Esophagus squamous epithelium (tissue), 5 donors: Measurements from ENCODE around the gene FAM131B. TPM values are rescaled to one million over a fixed set of nuclear protein-coding genes. Genes with fewer than 3 reads are reported as not detected.

Experiments
- DNase-seq: peaks from one replicate; lab custom pipeline; 2025; lab: John Stamatoyannopoulos, UW
- H3K27ac ChIP-seq, 4 donors: fragments of 200-600 bp; sonication (generic); one replicate each; pipeline ENCODE4 v1.5.1; 2016 to 2019; ENCODE audit warnings: mild to moderate bottlenecking in 1 of 4
- H3K27me3 ChIP-seq, 4 donors: fragments of 200-600 bp; sonication (generic); 1 replicate in 3 of 4; 2 replicates in 1 of 4; pipeline versions ENCODE4 v1.5.1 to v1.6.0; 2017 to 2021; ENCODE audit warnings: antibody characterized with exemption in 1 of 4
- H3K36me3 ChIP-seq, 3 donors: fragments of 200-600 bp; sonication (generic); one replicate each; pipeline ENCODE4 v1.5.1; 2016 to 2019
- H3K4me1 ChIP-seq, 3 donors: fragments of 200-600 bp; sonication (generic); one replicate each; pipeline ENCODE4 v1.5.1; 2017 to 2019
- H3K4me3 ChIP-seq, 4 donors: fragments of 200-600 bp; sonication (generic); 1 replicate in 3 of 4; 2 replicates in 1 of 4; pipeline ENCODE4 v1.5.1; 2016 to 2019; ENCODE audit warnings: mild to moderate bottlenecking in 2 of 4, moderate library complexity in 1 of 4
- H3K9me3 ChIP-seq, 3 donors: fragments of 200-600 bp; sonication (generic); one replicate each; pipeline ENCODE4 v1.5.1; 2016 to 2019
- POLR2A ChIP-seq, 4 donors: fragments of 450-650 bp; IDR thresholded peaks; one replicate each; pipeline ENCODE4 v1.6.1; 2017; ENCODE audit warnings: antibody characterized with exemption in 4 of 4, mild to moderate bottlenecking in 4 of 4, moderate library complexity in 3 of 4
- WGBS, 2 donors: methylation state at CpG; one replicate each; pipeline ENCODE4 v1.1.5; 2018; 5-methylcytosine and 5-hydroxymethylcytosine counted together
- intact Hi-C: fragments of 100-400 bp; cut with DNase I; formaldehyde crosslinking; loops from one replicate; pipeline ENCODE4 v1.15.0; 2022
- total RNA-seq, 4 donors: library from RNA; depleted of rRNA; stranded (reverse); fragments of >200 nt; gene quantifications; one replicate each; pipeline ENCODE4 v1.1.0, GENCODE V29; 2016
- TF ChIP-seq, protein P1 (sequence below), 6 experiments: fragments of 450-650 bp in 4 of 6; fragments of 200-600 bp in 2 of 6; sonication (generic) in 2 of 6; IDR thresholded peaks; one replicate each; pipeline ENCODE4 v1.5.1; 2016 to 2019; ENCODE audit warnings: antibody characterized with exemption in 6 of 6, mild to moderate bottlenecking in 4 of 6, moderate library complexity in 4 of 6
- donor health status: DM: yes; HTN: yes; CAD: no.

The FAM131B gene
- total RNA-seq, 4 donors from 2014 or later: 0.09 to 0.76 (median 0.46) TPM

DNA sequence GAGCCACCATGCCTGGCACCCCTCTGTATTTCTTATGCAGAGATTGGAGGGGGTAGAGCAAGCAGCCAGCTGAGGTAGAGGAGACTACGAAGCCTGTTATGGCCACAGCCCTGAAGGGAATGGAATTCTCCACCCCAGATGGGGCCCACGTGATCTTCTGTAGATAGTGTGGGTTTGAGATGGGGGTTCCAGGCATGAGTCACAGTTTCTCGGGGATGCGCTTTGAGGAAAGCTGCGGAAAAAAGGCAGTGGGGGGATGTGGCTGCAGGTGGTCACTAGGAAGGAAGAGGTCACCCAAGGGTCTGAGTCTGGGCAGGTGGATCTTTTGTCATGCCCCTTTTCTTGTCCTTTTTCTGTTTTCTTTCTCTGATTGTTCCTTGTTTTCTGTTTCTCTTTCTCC lies 11.5 kb downstream of the FAM131B start:
- WGBS, 2 donors: 62 to 68% methylated on average over 5 of the region's 5 CpGs
- no peak for DNase-seq
- Histone ChIP-seq H3K9me3 (no peaks in the 10 kb centered on the region), H3K4me3 (no peak overlapping the region), H3K36me3 (no peaks in the 10 kb centered on the region), H3K4me1 (no peaks in the 10 kb centered on the region), H3K27me3 (peaks cover 0 to 9% (median 0%) of the 10 kb centered on the region in 4 donors), H3K27ac (no peak overlapping the region)
- no peak for TF ChIP-seq POLR2A (IDR thresholded peaks at IDR 0.05)
- TF ChIP-seq, protein P1, sequence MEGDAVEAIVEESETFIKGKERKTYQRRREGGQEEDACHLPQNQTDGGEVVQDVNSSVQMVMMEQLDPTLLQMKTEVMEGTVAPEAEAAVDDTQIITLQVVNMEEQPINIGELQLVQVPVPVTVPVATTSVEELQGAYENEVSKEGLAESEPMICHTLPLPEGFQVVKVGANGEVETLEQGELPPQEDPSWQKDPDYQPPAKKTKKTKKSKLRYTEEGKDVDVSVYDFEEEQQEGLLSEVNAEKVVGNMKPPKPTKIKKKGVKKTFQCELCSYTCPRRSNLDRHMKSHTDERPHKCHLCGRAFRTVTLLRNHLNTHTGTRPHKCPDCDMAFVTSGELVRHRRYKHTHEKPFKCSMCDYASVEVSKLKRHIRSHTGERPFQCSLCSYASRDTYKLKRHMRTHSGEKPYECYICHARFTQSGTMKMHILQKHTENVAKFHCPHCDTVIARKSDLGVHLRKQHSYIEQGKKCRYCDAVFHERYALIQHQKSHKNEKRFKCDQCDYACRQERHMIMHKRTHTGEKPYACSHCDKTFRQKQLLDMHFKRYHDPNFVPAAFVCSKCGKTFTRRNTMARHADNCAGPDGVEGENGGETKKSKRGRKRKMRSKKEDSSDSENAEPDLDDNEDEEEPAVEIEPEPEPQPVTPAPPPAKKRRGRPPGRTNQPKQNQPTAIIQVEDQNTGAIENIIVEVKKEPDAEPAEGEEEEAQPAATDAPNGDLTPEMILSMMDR (IDR thresholded peaks at IDR 0.05): no peak
- intact Hi-C loops: no loop called here

DNA sequence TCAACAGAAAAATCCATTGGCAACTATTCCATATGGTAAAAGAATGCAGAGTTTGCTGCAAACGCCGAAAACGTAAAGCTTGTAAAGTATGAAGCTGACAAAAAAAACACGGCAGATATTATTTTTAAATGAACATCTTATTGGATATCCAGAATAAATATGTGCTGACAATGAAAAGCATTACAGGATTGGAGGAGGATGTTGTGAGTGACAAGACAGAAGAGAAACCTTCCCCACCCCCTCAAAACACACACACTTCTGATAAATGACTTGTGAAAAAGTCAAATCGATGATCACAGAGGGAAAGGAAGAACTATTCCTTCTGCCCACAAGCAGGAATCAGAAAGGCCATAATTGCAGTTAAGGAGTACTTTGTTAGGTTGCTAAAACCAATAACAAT lies 14.6 kb downstream of the FAM131B start:
- WGBS, 2 donors: 60 to 75% methylated on average over 5 of the region's 5 CpGs
- TF ChIP-seq, protein P1 (IDR thresholded peaks at IDR 0.05): no peak
- TF ChIP-seq POLR2A (IDR thresholded peaks at IDR 0.05): no peak
- intact Hi-C loops: no loop called here
- Histone ChIP-seq H3K27me3 (peaks cover 0 to 31% (median 0%) of the 10 kb centered on the region in 4 donors), H3K4me1 (peaks cover 0 to 10% (median 0%) of the 10 kb centered on the region in 3 donors), H3K36me3 (no peaks in the 10 kb centered on the region), H3K9me3 (no peaks in the 10 kb centered on the region), H3K27ac (no peak overlapping the region), H3K4me3 (no peak overlapping the region)
- no peak for DNase-seq

GRCh38 chr7:143346018-143346417 lies 16.5 kb downstream of the FAM131B start:
- intact Hi-C loops: no loop called here

GRCh38 chr7:143345428-143345900 lies 17.0 kb downstream of the FAM131B start:
- H3K36me3 ChIP-seq: no peaks in the 10 kb centered on the region
- TF ChIP-seq, protein P1 (IDR thresholded peaks at IDR 0.05): peak; percentile 49 to 71 (median 56)
- TF ChIP-seq POLR2A (IDR thresholded peaks at IDR 0.05): no peak
- peaks cover 0 to 10% (median 0%) of the 10 kb centered on the region in 3 donors for H3K4me1 ChIP-seq
- intact Hi-C loops: no loop called here
- no peak for DNase-seq
- peaks cover 0 to 37% (median 0%) of the 10 kb centered on the region in 4 donors for H3K27me3 ChIP-seq
- H3K27ac ChIP-seq: peak overlapping the region in 2 of 4 donors; percentile 4 to 38
- H3K9me3 ChIP-seq: no peaks in the 10 kb centered on the region
- 11 to 13% methylated on average over 6 to 10 of the region's 35 CpGs for WGBS, 2 donors
- peak overlapping the region; percentile 15 to 58 (median 30) for H3K4me3 ChIP-seq

More at GRCh38 chr7:143346018-143346417, 16.5 kb downstream of the FAM131B start:
- no peak for TF ChIP-seq POLR2A (IDR thresholded peaks at IDR 0.05)
- TF ChIP-seq, protein P1 (IDR thresholded peaks at IDR 0.05): no peak
- H3K4me3 ChIP-seq: no peak overlapping the region
- DNase-seq: no peak
- WGBS, 2 donors: 100% methylated on average over 1 to 2 of the region's 4 CpGs
- peaks cover 0 to 10% (median 0%) of the 10 kb centered on the region in 3 donors for H3K4me1 ChIP-seq
- no peak overlapping the region for H3K27ac ChIP-seq
- H3K27me3 ChIP-seq: peaks cover 0 to 37% (median 0%) of the 10 kb centered on the region in 4 donors
- H3K9me3 ChIP-seq: no peaks in the 10 kb centered on the region
- H3K36me3 ChIP-seq: no peaks in the 10 kb centered on the region

- H3K36me3 ChIP-seq: no peaks in the 10 kb centered on the region
Measured at GRCh38 chr7:143343596-143343995, 18.9 kb downstream of the FAM131B start.

More at GRCh38 chr7:143343596-143343995, 18.9 kb downstream of the FAM131B start:
- intact Hi-C loops: no loop called here
- 86 to 91% methylated on average over 3 of the region's 3 CpGs for WGBS, 2 donors
- no peak for TF ChIP-seq POLR2A (IDR thresholded peaks at IDR 0.05)
- TF ChIP-seq, protein P1 (IDR thresholded peaks at IDR 0.05): no peak
- Histone ChIP-seq H3K9me3 (no peaks in the 10 kb centered on the region), H3K27ac (no peak overlapping the region), H3K27me3 (peaks cover 0 to 52% (median 0%) of the 10 kb centered on the region in 4 donors), H3K4me3 (no peak overlapping the region), H3K4me1 (peaks cover 0 to 10% (median 0%) of the 10 kb centered on the region in 3 donors)
- no peak for DNase-seq
